Measurements from ENCODE around the gene TEX53.

DNA sequence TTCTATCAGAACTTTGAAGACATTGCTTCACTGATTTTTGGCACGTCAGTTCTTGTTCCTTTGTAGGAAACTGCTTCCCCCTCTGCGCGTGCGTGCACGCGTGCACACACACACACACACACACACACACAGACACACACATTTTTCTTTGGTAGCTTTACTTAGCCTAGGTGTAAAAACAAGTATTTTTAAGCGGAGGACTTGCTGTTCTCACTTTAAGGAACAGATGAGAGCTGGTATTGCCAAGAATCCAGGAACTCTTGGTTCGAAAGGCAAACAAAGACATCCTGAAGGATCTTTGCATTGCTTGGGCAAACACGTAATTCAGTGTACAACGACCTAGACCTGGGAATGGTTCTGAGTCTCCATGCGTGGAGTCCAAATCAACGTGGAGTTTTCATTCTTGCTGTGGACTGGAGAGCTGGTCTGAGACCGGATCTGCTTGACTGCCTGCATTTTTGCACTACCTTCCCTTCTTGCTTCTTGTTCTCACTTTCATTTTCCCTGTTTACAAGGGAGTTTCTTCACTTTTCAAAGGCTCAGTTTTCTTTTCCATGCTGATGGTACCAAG is 38.3 kb downstream of the TEX53 start:
- TF ChIP-seq GATA3 (IDR thresholded peaks at IDR 0.05; ENCODE audit: low read depth, low read length), result no peak
- no peak for TF ChIP-seq GATA2 (IDR thresholded peaks at IDR 0.05; ENCODE audit: low read depth, low read length)
